HG02678 (cell line): ENCODE measurements around the gene SLC12A5.
"Not testable (repeated sequence)": the region's sequence is repeated elsewhere in the genome, so short reads cannot be mapped to it uniquely, and the experiment has no call there.

ENCODE experiments used
- ATAC-seq: cut with Tn5 transposase; IDR thresholded peaks from one replicate; pipeline ENCODE4 v1.9.1; 2021; ENCODE audit warnings: mild to moderate bottlenecking, moderate library complexity; ENCODE audit not compliant: unreplicated experiment

The SLC12A5 gene

DNA sequence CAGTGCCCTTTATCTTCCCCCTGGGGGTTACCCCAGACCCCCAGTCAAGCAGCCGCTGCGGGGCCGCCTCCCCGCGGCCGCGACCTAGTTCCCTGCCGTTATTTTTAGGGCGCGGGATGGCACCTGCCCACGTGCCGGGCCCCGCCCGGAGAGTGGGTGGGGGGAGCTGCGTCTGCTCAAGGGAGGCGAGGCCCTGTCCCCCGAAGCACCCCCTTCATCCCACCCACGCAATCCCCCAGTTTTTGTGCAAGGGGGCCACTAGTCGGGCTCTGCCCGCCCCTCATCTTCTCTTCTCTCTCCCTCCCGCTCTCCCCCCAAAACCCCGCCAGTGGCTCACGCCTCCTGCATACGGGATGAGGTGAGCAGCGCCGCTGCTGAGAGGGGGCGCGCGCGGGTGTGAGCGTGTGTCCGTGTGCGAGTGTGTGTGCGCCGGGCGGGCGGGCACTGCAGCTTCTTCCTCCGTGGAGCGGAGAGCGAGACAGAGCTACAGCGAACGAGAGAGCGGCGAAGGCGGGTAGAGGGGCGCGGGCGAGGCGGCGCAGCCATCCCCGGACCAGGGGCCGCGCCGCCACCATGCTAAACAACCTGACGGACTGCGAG is at the start of gene SLC12A5:
Gene SLC12A5, plus strand, starts transcription at position 444 of the 600 bp plus-strand sequence. Its CDS starts 130 bp downstream, at position 574.
- ATAC-seq: no peak

DNA sequence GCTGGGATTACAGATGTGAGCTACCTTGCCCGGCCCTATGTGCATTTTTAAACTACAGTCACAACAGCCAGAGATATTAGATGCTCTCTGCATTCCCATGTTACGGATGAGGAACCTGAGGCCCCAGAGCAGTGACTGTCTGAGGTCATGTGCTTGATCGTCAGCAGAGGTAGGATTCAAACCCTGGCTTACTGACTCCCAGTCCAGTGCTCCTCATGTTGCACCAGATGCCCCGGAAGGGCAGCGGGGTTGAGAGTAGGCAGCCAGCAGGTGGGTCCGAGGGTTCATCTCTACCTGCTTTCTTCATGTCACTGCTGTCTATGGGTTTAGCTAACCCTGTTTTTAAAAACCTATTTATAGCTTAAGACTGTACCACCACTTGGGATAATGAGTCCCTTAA is 47.8 kb upstream of the SLC12A5 start:
- ATAC-seq: no peak

DNA sequence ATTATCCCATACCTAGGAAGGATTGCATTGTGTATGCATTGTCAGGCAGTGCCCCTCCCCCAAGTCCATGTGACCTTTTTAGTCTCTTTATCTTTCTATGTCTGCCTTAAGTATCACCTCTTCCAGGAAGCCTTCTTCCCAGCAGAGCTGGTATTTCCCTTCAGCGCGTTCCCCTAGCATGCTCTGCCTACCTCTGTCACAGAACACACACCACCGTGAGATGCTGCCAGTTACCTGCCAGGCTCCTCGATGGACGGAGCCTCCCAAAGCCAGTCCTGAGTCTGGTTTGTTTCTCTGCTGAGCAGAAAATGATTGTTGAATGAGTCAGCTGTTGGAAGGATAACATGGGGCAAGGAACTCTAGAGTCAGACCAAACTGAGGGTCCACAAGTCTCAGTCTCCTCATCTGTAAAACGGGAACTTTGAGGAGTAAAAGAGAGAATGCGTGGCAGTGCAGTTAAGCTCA is 45.7 kb upstream of the SLC12A5 start:
- no peak for ATAC-seq

DNA sequence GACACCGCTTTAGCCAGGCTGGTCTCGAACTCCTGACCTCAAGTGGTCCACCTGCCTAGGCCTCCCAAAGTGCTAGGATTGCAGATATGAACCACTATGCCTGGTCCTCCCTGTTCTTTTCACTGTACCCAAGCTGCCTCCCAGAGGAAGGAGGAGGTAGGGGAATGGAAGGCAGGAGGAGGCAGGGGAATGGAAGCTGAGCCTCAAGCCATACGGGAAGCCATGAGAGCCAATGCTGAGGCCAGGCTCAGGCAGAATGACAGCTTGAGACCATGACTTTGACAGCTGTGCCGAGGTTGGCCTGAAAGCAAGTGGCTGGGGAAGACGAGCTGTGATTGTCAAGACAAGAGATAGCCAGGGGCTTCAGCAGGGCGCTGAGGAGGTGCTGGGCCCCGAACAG is 43.4 kb upstream of the SLC12A5 start:
- ATAC-seq: no peak

DNA sequence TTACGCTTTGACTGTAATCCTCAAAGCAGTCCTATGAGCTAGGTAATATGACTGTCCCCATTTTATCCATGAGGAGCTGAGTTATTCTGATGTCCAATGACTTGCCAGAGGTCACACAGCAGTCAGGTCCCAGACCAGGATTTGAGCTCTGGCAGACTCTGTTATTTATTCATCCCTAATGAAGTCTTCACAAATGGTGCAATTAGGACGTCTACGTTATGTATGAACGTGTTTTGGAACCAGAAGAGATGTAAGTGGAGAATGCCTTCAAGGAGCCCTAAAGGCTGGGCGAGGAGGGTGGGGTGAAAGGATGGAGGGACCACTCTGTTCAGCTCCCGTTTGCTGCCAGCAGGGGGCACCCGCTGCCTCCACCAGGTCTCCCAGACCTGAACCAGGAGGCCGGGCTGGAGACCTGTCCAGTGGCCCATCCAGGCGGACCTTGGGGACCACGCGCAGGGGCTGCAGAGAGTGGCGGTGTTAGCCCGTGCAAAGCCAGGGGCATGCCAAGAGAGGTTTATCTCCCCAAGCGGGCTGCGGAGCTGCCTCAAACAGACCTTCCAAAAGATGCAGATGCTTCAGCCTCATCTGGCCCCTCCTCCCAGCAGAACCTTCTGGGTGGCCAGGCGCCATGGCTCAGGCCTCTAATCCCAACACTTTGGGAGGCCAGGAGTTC is 41.8 kb upstream of the SLC12A5 start:
- no peak for ATAC-seq

DNA sequence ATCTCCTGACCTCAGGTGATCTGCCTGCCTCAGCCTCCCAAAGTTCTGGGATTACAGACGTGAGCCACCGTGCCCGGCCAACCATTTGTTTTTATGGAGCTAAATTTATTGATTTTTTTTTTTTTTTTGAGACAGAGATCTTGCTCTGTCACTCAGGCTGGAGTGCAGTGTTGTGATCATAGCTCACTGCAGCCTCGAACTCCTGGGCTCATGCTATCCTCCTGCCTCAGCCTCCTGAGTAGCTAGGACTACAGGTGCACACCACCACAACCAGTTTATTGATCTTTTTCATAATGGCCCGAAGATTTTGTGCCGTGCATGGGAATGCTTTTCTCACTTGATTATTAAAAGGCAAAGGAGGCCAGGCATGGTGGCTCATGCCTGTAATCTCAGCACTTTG is 40.2 kb upstream of the SLC12A5 start:
- ATAC-seq: not testable (repeated sequence)

DNA sequence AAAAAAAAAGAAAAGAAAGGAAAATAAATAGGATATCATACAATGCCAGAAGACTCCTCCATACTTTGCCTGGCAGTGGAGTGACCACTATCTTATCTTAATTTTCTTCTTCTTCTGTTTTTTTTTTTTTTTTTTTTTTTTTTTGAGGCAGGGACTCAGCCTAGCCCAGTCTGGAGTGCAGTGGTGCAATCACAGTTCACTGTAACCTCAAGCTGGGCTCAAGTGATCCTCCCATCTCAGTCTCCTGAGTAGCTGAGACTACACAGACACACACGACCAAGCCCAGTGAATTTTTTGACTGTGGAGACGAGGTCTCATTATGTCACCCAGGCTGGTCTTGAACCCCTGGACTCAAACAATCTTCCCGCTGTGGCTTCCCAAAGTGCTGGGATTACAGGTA is 37.4 kb upstream of the SLC12A5 start:
- ATAC-seq: no peak

DNA sequence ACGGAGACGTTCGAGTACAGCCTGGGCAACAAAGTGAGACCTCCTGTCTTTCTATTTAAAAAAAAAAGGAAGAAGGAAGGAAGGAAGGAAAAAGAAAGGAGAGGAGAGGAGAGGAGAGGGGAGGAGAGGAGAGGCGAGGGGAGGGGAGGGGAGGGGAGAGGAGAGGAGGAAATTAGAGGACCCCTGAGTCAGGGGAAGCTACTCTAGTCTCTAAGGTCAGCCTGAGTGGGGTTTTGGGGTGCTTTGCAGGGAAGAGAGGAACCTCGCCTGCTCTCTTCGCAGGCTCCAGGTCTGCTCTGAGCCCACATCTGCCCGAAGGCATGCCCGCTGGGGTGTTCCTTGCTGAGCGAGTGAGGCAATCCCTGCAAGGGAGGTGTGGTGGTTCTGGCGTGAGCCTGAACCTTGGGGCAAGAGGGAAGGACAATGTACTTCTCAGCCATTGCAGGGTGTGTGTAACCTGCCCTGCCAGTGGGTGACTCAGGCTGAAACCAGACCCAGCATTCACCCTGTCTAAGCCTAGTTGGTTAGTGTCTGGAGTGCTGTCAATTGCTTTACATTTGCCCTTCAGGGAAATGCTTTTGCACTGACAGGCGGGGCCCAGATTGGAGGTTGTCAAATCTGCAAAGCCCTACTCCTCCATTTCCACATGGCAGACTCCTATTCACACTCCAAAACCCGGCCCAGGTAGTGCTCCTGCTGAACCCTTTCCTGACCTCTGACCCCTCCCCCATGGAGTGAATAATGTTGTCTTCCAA is 35.6 kb upstream of the SLC12A5 start:
- no peak for ATAC-seq

DNA sequence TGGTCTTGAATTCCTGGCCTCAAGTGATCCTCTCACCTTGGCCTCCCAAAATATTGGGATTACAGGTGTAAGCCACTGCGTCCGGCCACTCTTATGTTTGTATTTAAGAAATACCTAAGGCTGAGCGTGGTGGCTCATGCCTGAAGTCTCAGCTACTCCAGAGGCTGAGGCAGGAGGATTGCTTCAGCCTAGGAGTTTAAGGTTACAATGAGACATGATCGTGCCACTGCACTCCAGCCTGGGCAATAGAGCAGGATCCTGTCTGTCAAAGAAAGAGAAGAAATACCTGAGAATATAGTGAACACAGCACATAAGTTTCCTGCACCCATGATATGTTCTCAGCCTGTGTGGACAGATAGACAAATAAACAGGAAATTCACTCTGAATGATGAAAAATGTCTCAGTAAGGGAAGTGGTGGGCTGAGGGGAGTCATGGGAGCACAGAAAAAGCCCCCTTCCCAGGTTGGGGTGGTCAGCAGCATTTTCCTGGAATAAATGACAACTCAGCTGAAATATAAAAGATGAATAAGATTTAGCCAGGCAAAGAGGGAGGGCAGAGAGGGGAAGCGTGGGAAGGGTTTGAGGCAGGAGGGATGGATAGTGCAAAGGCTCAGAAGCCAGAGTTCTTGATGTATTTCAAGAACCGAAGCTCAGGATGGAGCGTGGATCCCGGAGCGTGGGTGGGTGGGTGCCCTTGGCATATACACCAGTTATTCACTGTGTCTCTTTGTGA is 34.1 kb upstream of the SLC12A5 start:
- no peak for ATAC-seq

DNA sequence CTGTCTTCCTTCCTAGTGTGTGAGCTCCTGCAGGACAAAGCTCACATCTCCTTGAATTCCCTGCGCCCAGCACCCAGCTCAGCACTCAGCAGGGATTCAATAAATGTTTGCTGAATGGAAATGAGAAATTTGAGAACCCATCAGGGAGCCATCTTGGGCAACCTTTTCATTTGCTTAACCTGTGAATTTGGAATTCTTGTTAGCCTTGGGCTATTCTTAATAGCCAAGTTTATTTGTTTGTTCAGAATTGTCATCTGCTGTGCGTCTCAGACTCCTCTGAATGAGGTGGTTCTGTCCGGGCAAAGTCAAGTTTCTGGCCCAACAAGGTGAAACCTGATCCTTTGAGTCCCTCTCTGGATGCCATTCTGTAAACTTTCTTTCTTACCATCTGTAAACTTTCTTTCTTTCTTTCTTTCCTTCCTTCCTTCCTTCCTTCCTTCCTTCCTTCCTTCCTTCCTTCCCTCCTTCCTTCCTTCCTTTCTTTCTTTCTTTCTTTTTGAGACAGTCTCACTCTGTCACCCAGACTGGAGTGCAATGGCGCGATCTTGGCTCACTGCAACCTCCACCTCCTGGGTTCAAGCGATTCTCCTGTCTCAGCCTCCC is 33.4 kb upstream of the SLC12A5 start:
- not testable (repeated sequence) for ATAC-seq

DNA sequence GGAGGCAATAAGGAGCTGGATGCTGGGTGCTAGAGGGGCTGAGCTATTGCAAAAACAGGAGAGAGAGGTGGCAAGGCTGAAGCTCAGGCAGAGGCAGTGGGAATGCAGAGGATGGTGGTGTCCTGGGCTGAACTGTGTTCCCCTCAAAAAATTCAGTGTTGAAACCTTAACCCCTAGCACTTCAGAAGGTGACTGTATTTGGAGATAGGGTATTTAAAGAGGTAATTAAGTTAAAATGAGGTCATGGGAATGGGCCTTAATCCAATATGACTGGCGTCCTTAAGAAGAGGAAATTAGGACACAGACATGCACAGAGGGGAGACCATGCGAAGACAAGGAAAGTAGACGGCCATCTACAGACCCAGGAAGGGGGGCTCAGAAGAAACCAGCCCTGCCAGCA is 31.8 kb upstream of the SLC12A5 start:
- no peak for ATAC-seq

DNA sequence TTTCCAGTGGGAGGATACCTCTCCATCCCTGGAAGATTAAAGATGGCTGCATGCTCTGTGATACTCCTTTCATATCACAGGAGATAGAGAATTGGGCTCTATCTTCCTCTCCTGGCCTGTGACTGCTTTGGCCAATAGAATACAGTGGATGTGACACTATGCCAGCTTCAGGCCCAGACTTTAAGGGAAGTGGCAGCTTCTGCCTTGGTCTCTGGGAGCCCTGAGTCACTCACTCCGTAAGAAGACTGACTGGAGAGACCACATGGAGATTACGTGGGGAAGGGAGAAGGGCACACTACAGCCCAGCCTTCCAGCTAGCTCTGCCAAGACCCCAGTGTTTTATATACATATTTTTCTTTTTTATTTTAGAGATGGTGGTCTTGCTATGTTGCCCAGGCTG is 30.7 kb upstream of the SLC12A5 start:
- no peak for ATAC-seq

DNA sequence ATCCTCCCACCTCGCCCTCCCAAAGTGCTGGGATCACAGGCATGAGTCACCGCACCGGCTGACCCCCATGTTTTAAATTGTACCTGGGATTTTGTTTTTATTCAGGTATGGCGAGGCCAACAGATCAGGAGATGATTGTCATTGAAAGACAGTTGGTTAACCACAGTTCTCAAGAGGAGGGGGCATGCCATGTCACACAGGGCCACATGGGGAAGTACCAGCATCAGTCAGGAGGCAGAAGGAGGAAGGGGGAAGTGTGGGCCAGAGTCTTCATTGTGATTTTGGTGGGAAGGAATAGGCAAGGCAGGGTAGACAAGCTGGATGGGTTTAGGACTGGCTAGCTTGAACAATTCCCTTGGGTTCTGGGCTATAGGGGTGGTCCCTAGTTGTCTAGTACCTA is 30.3 kb upstream of the SLC12A5 start:
- ATAC-seq: no peak

DNA sequence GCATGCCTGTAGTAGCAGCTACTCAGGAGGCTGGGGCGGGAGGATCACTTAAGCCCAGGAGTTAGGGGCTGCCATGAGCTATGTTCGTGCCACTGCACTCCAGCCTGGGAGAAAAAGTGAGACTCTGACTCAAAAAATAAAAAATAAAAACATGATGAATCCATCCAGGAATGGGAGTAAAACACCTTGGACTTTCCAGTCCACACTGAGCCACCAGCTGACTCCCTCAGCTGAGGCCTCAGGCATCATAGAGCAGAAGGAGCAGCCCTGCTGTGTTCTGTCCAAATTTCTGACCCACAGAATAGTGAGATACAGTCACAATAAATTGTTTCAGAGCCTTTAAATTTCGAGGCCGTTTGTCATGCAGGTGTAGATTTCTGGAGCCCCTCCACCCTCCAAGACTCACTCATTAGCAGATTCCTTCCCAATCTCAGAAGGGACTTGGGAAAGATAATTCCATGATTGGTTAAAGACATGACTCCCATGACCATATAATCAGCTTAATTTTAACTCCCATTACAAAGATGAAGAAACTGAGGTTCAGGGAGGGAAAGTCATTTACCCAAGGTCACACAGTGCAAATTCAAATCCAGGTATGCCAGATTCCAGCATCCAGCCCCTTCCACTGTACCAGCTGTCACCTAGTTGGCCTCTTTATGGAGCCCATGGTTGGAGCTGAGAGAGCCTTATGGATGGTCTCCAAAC is 29.3 kb upstream of the SLC12A5 start:
- ATAC-seq: no peak

DNA sequence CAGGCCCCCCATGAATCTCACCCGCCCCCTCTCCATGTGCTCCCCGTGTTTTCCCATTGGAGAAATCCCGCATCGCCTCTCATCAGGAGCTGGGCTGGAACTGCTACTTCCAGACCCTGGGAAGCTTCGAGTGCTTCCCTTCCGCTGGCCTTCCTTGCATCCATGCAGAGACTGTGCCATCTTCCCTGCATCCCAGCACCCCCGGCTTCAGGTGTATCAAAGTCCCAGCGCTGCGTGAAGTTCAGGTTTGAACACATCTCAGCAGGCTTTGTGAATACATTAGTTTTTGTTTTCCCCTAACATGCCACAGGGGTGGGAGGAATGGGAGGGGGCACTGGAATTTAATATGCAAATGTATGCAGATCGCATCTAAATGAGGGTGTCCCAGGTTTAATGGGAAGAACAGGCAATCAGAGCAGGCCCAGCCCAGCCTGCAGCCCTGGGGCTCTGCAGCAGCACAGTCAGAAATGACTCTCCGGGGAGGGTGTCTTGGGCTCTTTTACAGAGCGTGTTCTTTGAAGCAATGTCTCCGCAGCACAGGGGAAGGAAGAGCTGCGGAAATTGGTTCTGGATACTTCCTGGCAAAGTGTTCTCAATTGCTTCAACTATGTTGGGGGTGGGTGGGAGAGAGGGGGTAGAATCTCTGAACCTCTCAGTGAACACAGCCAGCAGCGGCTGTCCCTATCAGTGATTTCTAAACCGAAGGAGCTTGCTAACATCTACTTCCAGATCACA is 28.6 kb upstream of the SLC12A5 start:
- ATAC-seq: no peak

DNA sequence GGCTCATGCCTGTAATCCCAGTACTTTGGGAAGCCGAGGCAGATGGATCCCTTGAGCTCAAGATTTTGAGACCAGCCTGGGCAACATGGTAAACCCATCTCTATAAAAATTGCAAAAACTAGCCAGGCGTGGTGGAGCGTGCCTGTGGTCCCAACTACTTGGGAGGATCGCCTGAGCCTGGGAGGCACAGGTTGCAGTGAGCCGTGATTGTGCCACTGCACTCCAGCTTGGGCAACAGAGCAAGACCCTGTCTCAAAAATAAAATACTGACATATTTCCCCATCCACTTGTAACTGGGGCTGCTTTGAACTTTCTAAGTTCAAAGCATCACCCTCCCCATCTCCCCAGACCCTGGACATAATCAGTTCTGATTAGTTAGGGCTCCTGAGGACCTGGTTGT is 27.5 kb upstream of the SLC12A5 start:
- no peak for ATAC-seq

DNA sequence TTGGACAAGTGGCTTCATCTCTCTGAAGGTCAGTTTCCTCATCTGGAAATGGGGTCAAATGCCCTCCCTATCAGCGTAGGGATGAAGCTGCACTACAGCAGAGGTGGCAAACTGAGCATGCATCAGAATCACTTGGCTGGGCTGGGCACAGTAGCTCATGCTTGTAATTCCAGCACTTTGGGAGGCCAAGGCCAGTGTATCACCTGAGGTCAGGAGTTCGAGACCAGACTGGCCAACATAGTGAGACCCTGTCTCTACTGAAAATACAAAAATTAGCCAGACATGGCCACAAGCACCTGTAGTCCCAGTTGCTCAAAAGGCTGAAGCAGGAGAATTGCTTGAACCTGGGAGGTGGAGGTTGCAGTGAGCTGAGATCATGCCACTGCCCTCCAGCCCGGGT is 27.0 kb upstream of the SLC12A5 start:
- ATAC-seq: no peak

DNA sequence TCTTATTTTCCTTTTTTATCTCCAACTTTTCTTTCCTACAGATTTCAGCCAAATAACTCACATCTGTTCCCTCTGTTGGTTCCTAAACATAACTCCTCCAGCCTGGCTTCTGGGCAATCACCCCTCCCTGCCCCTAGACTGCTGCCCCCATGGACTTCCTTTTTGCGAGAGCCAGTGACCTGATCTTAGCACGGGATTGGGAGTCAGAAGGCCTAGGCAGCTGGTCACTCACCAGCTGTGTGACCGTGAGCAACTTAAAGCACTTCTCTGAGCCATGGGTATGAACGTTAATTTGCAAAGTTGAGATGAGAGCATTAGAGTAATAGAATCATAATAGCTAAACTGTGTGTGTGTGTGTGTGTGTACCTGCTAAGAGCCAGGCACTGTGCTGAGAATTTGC is 24.8 kb upstream of the SLC12A5 start:
- no peak for ATAC-seq

DNA sequence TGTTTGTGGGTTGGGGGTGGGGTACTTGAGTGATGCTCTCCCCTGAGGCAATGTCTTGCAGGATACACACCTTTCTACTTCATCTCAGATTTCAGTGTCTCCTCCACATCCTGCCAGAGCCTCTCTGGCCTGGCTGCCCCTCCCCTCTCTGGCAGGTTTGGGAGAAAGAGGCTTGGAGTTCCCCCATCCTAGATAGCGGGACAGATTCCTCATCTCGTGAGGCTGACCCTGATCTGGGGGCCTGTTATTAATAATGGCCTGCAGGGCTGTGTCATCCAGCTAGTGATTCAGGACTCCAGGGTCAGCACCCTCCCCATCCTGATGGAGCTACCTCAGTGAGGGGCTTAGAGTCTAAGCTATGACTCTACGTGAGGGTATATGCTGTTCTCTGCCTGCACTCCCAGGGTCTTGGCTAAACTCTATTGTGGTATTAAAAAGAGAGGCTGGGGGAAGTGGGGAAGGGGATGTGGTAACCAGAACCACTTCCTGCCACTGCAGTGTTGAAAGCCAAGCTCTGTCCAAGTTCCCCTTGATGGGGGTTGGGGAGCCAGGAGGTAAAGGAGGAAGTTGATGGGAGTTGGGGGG is 24.0 kb upstream of the SLC12A5 start:
- ATAC-seq: no peak
